Activated CD8-positive, alpha-beta memory T cell treated with anti-CD3 and anti-CD28 coated beads, Interleukin-2, amount 10 ng/mL, durations not matched to agents 7 days and 5 days (primary cell): ENCODE measurements around the gene SMIM32. TPM values are rescaled to one million over a fixed set of nuclear protein-coding genes. Genes with fewer than 3 reads are reported as not detected.

Experiments used
- ATAC-seq: fragments of 150-1000 bp; cut with Tn5 transposase; one replicate; pipeline ENCODE4 v1.10.0; 2021; ENCODE audit warnings: moderate library complexity
- CTCF ChIA-PET: fragments of 350-600 bp; sonication (Branson Sonifier 250); formaldehyde crosslinking; loops from one replicate; lab custom pipeline; 2021; ENCODE audit warnings: antibody characterized with exemption; lab: Charles Lee
- DNase-seq: peaks from one replicate; pipeline ENCODE4 v3.0.0-alpha.2; 2020
- H3K27ac Mint-ChIP-seq: one replicate; pipeline ENCODE4 v1.8.0; 2021; ENCODE audit warnings: mild to moderate bottlenecking, mixed read lengths
- H3K27me3 Mint-ChIP-seq: one replicate; pipeline ENCODE4 v1.8.0; 2021; ENCODE audit warnings: mixed read lengths
- H3K36me3 Mint-ChIP-seq: one replicate; pipeline ENCODE4 v1.8.0; 2021; ENCODE audit warnings: mild to moderate bottlenecking, mixed read lengths
- H3K4me1 Mint-ChIP-seq: one replicate; pipeline ENCODE4 v1.8.0; 2021; ENCODE audit warnings: mixed read lengths
- H3K4me3 Mint-ChIP-seq: one replicate; pipeline ENCODE4 v1.8.0; 2021; ENCODE audit warnings: mild to moderate bottlenecking, moderate library complexity, mixed read lengths
- H3K9me3 Mint-ChIP-seq: one replicate; pipeline ENCODE4 v1.8.0; 2022; ENCODE audit warnings: low read depth, mixed read lengths
- total RNA-seq, 2 experiments: library from RNA; stranded (reverse); gene quantifications; one replicate each; pipeline ENCODE4 v1.2.3, GENCODE V29; 2021

The SMIM32 gene
- total RNA-seq, 2 experiments from 2014 or later = not detected

DNA sequence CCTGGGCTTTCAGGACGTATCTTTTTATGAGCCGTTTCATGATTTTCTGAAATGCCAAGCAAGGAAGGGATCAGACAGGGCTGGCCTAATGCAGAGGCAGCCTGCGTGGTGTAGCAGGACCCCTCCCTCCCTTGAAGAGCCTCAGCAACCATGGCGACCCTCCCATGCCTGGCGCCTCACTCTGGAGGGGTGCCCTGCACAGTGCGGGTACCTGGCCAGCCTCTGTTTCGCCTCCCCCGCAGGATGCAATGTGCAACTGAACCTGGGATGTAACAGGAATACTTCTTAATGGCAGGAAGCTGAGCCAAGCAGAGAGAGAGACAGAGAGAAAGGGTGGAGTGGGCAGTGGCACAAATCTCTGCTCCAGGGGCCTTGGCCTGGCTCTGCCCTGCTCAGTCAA, 23.3 kb upstream of the SMIM32 start:
- peaks cover 2% of the 10 kb centered on the region for H3K9me3 Mint-ChIP-seq
- peaks cover 18% of the 10 kb centered on the region for H3K27me3 Mint-ChIP-seq
- H3K4me1 Mint-ChIP-seq = no peaks in the 10 kb centered on the region
- no peak overlapping the region for H3K27ac Mint-ChIP-seq
- CTCF ChIA-PET = no interaction called here
- no peaks in the 10 kb centered on the region for H3K36me3 Mint-ChIP-seq
- no peak for DNase-seq
- no peak for ATAC-seq
- no peak overlapping the region for H3K4me3 Mint-ChIP-seq

DNA sequence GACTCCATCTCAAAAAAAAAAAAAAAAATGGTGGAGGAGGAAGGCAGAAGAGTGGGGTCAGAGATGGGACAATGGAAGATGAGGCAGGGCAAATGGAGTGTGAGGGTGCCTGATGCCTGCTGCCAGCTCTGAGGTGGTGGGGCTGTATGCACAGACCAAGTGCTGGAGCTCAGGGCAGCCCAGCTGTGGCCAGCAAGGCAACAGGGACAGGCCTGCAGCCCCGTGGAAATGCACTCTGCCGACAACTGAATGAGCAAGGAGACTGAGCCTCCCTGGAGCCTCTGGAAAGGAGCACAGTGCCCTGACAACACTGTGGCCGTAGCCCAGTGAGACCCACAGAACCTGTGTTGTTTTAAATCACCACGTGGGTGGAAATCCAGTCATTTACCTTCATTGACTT, 22.9 kb upstream of the SMIM32 start:
- H3K9me3 Mint-ChIP-seq = no peaks in the 10 kb centered on the region
- no peaks in the 10 kb centered on the region for H3K36me3 Mint-ChIP-seq

DNA sequence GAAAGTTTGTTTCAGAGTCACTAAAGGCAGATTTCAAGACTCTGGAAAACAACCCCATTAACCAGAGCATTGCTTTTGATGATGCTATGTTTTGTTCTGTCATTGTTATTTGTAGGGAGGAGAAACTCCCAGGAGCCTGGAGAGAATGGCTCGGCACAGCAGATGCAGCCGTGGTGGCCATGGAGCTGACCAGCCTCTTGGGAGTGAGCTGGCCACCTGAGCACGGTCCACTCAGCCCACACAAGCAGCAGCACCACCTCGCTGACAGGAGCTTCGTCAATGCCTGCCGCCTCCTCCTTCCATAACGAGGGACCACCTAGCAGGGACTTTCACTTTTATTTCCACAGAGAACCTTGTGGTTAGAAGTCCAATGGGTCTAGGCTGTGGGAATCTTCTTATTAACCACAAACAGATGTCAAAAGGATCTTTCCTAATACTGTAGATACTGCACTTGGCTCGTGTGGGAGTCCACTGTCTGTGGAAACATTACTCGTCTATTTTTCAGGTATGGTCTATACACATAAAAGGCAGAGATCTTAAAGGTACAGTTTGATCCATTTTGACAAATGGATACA, 21.0 kb upstream of the SMIM32 start:
- ATAC-seq (no peak), DNase-seq (no peak)
- Mint-ChIP-seq H3K4me3 (no peak overlapping the region), H3K27me3 (peaks cover 24% of the 10 kb centered on the region), H3K4me1 (no peaks in the 10 kb centered on the region), H3K27ac (no peak overlapping the region), H3K9me3 (no peaks in the 10 kb centered on the region), H3K36me3 (no peaks in the 10 kb centered on the region)
- CTCF ChIA-PET = no interaction called here

More for the DNA sequence above, 22.9 kb upstream of the SMIM32 start:
- Mint-ChIP-seq H3K4me1 (no peaks in the 10 kb centered on the region), H3K27me3 (peaks cover 19% of the 10 kb centered on the region), H3K4me3 (no peak overlapping the region), H3K27ac (no peak overlapping the region)
- CTCF ChIA-PET = interaction anchor here (0.7 kb wide), 1 partner anchor 1646 kb away, joined by 3 read pairs; no protein-coding TSS in a partner anchor
- ATAC-seq (no peak), DNase-seq (no peak)

DNA sequence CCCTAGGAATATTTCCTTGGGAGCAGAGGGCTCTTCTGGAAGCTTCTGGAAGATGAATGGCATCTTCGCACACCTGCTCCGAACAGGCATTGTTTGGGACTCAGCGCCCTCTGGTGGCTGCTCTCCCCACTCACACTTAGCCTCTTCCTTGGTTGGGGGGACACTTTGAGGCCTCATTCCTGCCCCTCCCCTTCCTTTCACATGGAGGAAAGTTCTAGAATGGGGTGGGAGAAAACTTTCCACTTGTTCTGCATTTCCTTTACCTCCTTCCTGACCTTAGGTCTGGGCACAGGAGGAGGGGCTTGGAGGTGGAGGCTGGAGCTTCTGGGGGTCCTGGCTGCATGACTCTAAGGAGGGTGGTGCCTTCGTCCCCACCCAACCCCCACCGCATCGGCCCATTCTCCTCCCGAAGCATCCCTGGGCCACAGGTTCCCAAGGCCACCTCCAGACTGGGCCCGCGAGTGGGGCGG, 19.3 kb upstream of the SMIM32 start:
- Mint-ChIP-seq H3K27me3 (peaks cover 29% of the 10 kb centered on the region), H3K27ac (no peak overlapping the region), H3K4me3 (no peak overlapping the region), H3K9me3 (no peaks in the 10 kb centered on the region), H3K36me3 (no peaks in the 10 kb centered on the region), H3K4me1 (no peaks in the 10 kb centered on the region)
- ATAC-seq (peak; percentile 39), DNase-seq (peak; percentile 60)
- CTCF ChIA-PET = interaction anchor here (0.8 to 1.7 kb wide), 10 partner anchors 11 to 329 kb away, joined by 3 to 7 read pairs (median 4); no protein-coding TSS in a partner anchor

DNA sequence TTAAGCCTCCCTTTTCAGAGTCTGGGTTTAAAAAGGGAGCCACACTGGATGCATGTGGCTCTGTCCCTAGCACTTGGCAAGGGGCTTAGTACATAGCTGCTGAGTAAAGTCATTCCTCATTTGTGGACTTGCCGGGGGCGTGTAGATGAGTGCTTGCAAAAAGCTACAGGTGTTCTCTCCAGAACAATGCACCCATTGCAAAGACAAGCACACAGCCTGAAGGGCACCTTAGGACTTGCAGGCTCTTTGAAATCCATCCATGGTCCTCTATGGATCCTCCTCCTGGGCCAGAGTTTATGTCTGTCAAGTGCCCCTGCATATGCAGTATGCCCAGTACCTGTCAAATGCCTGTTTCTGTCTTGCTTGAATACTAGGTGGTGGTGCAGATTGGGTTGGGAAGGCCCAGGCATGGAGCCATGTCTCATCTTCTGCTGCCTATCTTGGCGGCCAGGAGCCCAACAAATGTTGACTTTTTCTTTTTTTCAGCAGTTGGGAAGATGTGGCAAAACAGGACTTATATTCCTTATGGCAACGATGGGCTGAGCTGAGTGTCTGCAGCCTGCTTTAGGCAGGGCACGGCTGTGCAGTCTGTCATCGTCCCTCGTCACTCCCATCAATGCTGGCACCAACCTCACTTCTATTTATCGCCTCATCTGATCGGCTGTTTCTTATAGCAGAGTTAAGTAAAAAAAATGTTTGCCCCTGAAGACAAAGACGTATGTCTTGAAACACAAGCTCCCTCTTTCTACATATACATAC, 18.5 kb upstream of the SMIM32 start:
- Mint-ChIP-seq H3K4me1 (no peaks in the 10 kb centered on the region), H3K27me3 (peaks cover 29% of the 10 kb centered on the region), H3K36me3 (no peaks in the 10 kb centered on the region), H3K27ac (no peak overlapping the region), H3K4me3 (no peak overlapping the region), H3K9me3 (no peaks in the 10 kb centered on the region)
- DNase-seq (no peak), ATAC-seq (no peak)
- CTCF ChIA-PET = interaction anchor here (0.8 to 1.7 kb wide), 10 partner anchors 10 to 328 kb away, joined by 3 to 7 read pairs (median 4); no protein-coding TSS in a partner anchor

DNA sequence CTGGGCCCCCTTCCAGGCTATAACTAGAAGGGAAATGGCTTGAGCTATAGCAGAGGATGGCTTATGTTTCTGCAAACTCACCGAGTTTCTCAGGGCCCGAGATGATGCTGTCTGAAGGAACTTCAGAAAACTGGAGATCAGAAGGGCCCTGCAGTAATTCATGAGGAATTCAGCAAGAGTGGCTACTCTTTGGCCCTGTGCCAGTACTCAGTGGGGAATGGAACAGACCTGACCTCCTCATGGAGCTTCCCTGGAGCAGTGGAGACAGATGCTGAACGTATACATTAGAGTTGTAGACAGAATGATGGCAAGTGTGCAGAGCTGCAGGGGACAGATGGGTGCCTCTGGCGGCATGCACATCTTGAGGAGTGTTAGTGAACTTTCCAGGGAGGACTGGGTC, 17.3 kb upstream of the SMIM32 start:
- DNase-seq (no peak), ATAC-seq (no peak)
- Mint-ChIP-seq H3K27me3 (peaks cover 29% of the 10 kb centered on the region), H3K4me3 (no peak overlapping the region), H3K9me3 (no peaks in the 10 kb centered on the region), H3K4me1 (no peaks in the 10 kb centered on the region), H3K36me3 (no peaks in the 10 kb centered on the region), H3K27ac (no peak overlapping the region)
- CTCF ChIA-PET = no interaction called here

DNA sequence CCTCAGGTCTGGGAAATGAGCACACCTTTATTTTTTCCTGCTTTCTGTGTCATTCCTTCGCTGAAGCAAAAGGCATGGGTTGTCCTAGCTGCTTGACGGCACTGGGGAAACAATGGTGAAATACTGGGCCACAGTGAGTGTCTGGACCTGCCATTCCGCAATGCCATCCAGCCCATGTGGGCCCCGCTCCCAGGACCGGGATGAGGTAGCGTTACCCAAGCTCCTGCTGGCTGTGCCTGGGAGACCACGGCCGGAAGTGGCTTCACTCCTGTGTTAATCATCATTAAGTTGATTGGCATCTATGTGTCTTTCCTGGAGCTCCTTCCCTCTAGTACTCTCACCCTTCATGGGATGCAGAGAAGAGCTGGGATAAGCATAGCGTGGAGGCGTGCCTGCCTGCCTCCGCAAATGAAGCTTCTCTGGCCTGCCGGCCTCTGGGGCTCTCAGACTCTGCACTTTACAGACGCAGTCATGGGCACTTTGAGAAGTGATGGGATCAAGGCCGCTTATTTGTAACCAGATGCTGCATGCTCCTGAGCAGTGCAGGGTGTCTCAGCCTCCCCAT, 16.5 kb upstream of the SMIM32 start:
- no peak overlapping the region for H3K27ac Mint-ChIP-seq
- no peak for DNase-seq
- no peaks in the 10 kb centered on the region for H3K9me3 Mint-ChIP-seq
- no peaks in the 10 kb centered on the region for H3K36me3 Mint-ChIP-seq
- ATAC-seq = no peak
- no peak overlapping the region for H3K4me3 Mint-ChIP-seq
- CTCF ChIA-PET = no interaction called here
- H3K27me3 Mint-ChIP-seq = peaks cover 31% of the 10 kb centered on the region
- no peaks in the 10 kb centered on the region for H3K4me1 Mint-ChIP-seq

DNA sequence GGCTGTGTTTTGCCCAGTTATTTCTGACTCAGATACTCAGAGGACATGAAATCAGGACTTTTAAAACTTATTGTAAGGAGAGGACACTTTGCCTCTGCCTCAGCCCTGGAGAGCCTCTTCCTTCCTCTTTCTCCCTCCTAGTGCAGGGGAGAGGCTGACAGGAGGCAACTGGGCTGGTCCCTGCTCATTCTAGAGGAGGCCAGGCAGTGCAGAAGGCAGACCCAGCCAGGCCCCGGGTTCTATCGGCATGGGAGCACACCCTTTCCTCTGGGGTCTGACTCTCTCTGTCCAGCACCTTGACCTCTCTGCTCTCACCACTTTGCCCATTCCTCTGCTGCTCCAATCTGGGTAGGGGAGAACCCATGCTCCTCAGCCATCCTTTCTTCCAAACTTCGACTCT, 16.0 kb upstream of the SMIM32 start:
- CTCF ChIA-PET = no interaction called here
- Mint-ChIP-seq H3K4me1 (no peaks in the 10 kb centered on the region), H3K9me3 (no peaks in the 10 kb centered on the region), H3K4me3 (no peak overlapping the region), H3K27ac (no peak overlapping the region), H3K36me3 (no peaks in the 10 kb centered on the region), H3K27me3 (peaks cover 33% of the 10 kb centered on the region)
- DNase-seq (no peak), ATAC-seq (no peak)

DNA sequence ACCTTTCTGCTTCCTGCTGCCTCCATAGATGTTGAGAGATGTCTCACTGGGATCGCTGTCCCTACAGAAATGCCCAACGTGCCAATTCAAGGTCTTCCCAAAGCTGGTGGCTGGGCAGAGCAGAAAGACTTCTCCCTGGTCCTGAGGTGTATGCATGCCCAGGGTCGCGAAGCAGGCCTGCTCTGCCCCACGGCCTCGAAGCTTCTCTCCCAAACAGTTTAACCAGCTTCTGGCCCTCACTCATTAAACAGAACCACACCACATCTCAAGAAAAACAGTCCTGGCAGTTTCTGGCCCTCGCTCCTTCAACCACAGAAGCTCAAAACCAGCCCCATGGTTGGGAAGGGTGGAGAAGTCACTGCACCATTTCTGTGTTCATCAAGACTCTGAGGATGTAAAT, 14.7 kb upstream of the SMIM32 start:
- ATAC-seq (no peak), DNase-seq (no peak)
- Mint-ChIP-seq H3K27me3 (peaks cover 35% of the 10 kb centered on the region), H3K4me1 (no peaks in the 10 kb centered on the region), H3K27ac (no peak overlapping the region), H3K9me3 (no peaks in the 10 kb centered on the region), H3K36me3 (no peaks in the 10 kb centered on the region), H3K4me3 (no peak overlapping the region)
- CTCF ChIA-PET = no interaction called here

DNA sequence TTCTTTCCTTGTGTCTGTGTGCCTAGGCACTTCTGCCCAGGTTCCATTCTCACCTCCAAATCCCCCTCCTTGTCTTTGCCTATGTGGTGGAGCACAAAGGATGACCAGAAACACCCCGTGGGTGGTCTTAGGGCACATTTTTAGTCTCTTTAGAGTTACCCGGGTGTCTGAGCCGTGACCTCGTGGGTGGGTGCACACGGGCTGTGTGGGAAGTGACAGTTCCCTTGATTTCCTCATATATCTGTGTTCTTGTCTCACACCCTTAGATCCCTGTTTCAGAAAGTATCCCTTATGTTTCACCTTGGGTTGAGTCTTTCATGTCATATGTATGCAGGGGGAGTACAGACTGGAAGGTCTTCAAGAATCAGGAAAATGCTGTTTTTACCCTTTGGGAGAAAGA, 13.4 kb upstream of the SMIM32 start:
- Mint-ChIP-seq H3K36me3 (no peaks in the 10 kb centered on the region), H3K4me1 (no peaks in the 10 kb centered on the region), H3K27me3 (peaks cover 38% of the 10 kb centered on the region), H3K4me3 (no peak overlapping the region), H3K27ac (no peak overlapping the region), H3K9me3 (no peaks in the 10 kb centered on the region)
- CTCF ChIA-PET = no interaction called here
- ATAC-seq (no peak), DNase-seq (no peak)

DNA sequence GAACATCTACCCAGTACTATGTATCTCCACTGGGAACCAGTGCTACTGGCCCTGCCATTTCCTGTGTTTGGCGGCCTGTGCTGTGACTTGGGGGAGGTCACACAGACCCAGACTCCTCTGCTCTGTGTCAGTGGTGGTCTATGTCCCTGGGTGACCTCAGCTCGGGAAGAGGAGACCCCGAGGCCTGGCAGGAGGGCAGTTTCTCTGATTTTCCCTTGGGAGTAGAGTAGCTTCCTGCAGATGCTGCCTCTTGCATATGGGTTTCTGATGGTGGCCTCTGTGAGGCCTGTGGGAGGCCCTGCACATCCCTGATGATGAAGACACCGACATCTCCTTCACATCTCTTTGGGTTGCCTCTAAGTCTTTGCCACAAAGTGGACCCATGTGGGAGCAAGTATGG, 13.0 kb upstream of the SMIM32 start:
- ATAC-seq (no peak), DNase-seq (no peak)
- no peaks in the 10 kb centered on the region for H3K36me3 Mint-ChIP-seq
- no peaks in the 10 kb centered on the region for H3K4me1 Mint-ChIP-seq
- H3K27ac Mint-ChIP-seq = no peak overlapping the region
- CTCF ChIA-PET = no interaction called here
- peaks cover 42% of the 10 kb centered on the region for H3K27me3 Mint-ChIP-seq
- H3K9me3 Mint-ChIP-seq = no peaks in the 10 kb centered on the region
- H3K4me3 Mint-ChIP-seq = no peak overlapping the region

DNA sequence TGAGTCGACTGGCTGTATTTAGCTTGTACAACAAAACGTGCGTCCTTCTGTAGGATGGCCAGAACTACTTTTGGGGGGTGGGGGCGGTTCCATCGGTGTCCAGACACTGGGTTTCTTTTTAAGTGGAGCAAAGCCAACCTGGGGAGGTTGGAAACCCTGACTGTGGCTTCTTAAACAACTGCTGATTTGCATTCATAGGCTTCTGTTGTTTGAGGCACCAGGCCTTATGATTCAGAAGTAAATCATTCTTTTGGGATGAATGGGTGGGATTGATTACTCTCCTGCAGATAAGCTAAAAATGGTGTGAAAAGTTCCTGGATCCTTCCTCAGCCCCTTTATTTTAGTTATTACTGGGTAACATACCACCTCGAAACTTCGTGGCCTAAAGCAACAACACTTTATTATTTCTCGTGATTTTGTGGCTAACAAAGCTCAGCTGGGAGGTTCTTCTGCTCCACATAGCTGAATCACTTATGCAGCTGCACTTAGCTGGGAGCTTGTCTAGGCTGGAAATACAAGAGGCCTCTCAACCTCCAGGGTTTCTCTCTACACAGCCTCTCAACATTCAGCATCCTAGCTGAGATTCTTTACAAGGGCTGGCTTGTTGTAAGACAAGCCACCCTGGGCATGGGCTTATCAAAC, 12.2 kb upstream of the SMIM32 start:
- Mint-ChIP-seq H3K9me3 (no peaks in the 10 kb centered on the region), H3K4me3 (no peak overlapping the region), H3K27me3 (peaks cover 42% of the 10 kb centered on the region), H3K4me1 (no peaks in the 10 kb centered on the region), H3K27ac (no peak overlapping the region), H3K36me3 (no peaks in the 10 kb centered on the region)
- ATAC-seq = no peak
- DNase-seq = no peak
- CTCF ChIA-PET = no interaction called here

DNA sequence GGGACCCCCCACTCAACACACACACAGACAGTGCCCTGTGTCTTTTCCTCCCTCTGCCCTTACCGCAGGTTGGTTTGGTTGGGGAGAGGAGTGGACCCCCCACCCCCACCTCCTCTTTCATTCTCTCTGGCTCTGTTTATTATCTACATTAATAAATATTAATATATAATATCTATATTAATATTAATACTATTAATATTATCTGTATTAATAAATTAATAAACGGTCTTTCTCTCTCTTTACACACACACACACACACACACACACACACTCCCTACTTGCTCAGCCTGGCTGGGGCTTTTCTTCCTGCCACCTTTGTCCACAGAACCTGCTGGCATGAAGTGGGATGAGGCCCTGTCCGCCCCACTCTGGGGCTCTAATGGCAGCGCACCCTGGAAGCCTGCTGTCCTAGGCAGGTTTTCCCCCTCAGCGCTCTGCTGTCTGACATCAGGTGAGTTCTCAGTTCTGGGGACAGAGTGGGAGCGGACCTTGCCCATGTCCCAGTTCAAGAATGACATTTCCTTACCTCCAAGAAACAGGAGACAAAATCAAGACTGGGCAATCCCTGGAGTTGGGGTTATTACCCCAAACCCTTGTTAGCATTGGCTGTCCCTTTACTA, 10.5 kb upstream of the SMIM32 start:
- no peaks in the 10 kb centered on the region for H3K9me3 Mint-ChIP-seq
- H3K4me3 Mint-ChIP-seq = no peak overlapping the region
- peaks cover 38% of the 10 kb centered on the region for H3K27me3 Mint-ChIP-seq
- no peaks in the 10 kb centered on the region for H3K36me3 Mint-ChIP-seq
- no peaks in the 10 kb centered on the region for H3K4me1 Mint-ChIP-seq
- ATAC-seq (no peak), DNase-seq (no peak)
- CTCF ChIA-PET = no interaction called here
- no peak overlapping the region for H3K27ac Mint-ChIP-seq
